Muscle layer of duodenum (tissue), 2 donors: ENCODE results near the gene GCSAM.

Source experiments
- H3K27ac ChIP-seq: one replicate; pipeline ENCODE4 v1.7.0; 2013; ENCODE audit warnings: mild to moderate bottlenecking, low read length
- H3K27me3 ChIP-seq: one replicate; pipeline ENCODE4 v1.7.0; 2013; ENCODE audit warnings: low read depth, mild to moderate bottlenecking, control low read depth, low read length
- H3K36me3 ChIP-seq, 2 donors: one replicate each; pipeline ENCODE4 v1.7.0; 2013; ENCODE audit warnings: low read length in 2 of 2, control low read depth in 1 of 2, mild to moderate bottlenecking in 1 of 2; ENCODE audit not compliant: insufficient read depth in 2 of 2, control insufficient read depth in 1 of 2
- H3K4me1 ChIP-seq, 2 donors: one replicate each; pipeline ENCODE4 v1.7.0; 2013; ENCODE audit warnings: low read length in 2 of 2, mild to moderate bottlenecking in 2 of 2, control low read depth in 1 of 2, moderate library complexity in 1 of 2; ENCODE audit not compliant: insufficient read depth in 2 of 2, control insufficient read depth in 1 of 2
- H3K4me3 ChIP-seq, 2 donors: one replicate each; pipeline ENCODE4 v1.7.0; 2013; ENCODE audit warnings: low read length in 2 of 2, low read depth in 1 of 2, mild to moderate bottlenecking in 1 of 2
- H3K9me3 ChIP-seq, 2 donors: one replicate each; pipeline ENCODE4 v1.7.0; 2013; ENCODE audit warnings: low read length in 2 of 2, control low read depth in 1 of 2, mild to moderate bottlenecking in 1 of 2; ENCODE audit not compliant: control insufficient read depth in 1 of 2
- donor health status: healthy.

The GCSAM gene

GRCh38 chr3:112138219-112138969 lies 5.3 kb upstream of the GCSAM start:
- Histone ChIP-seq H3K27me3 (no peaks in the 10 kb centered on the region), H3K4me1 (no peaks in the 10 kb centered on the region), H3K27ac (no peak overlapping the region), H3K4me3 (no peak overlapping the region), H3K9me3 (no peaks in the 10 kb centered on the region), H3K36me3 (no peaks in the 10 kb centered on the region)

- H3K9me3 ChIP-seq: no peaks in the 10 kb centered on the region
- H3K36me3 ChIP-seq: no peaks in the 10 kb centered on the region
- no peak overlapping the region for H3K4me3 ChIP-seq
- no peaks in the 10 kb centered on the region for H3K27me3 ChIP-seq
- no peaks in the 10 kb centered on the region for H3K4me1 ChIP-seq
- H3K27ac ChIP-seq: no peak overlapping the region
Measured at GRCh38 chr3:112137781-112138180, 4.7 kb upstream of the GCSAM start.

GRCh38 chr3:112136959-112137693 lies 4.1 kb upstream of the GCSAM start:
- no peaks in the 10 kb centered on the region for H3K36me3 ChIP-seq
- H3K4me1 ChIP-seq: no peaks in the 10 kb centered on the region
- no peak overlapping the region for H3K4me3 ChIP-seq
- no peaks in the 10 kb centered on the region for H3K9me3 ChIP-seq
- no peaks in the 10 kb centered on the region for H3K27me3 ChIP-seq
- H3K27ac ChIP-seq: no peak overlapping the region

- Histone ChIP-seq H3K9me3 (no peaks in the 10 kb centered on the region), H3K4me3 (no peak overlapping the region), H3K27me3 (no peaks in the 10 kb centered on the region), H3K36me3 (no peaks in the 10 kb centered on the region), H3K27ac (no peak overlapping the region), H3K4me1 (no peaks in the 10 kb centered on the region)
Measured at GRCh38 chr3:112136046-112136445, 3.0 kb upstream of the GCSAM start.

GRCh38 chr3:112134335-112135124 lies 1.5 kb upstream of the GCSAM start:
- H3K27me3 ChIP-seq: no peaks in the 10 kb centered on the region
- no peak overlapping the region for H3K4me3 ChIP-seq
- no peak overlapping the region for H3K27ac ChIP-seq
- no peaks in the 10 kb centered on the region for H3K4me1 ChIP-seq
- H3K36me3 ChIP-seq: no peaks in the 10 kb centered on the region
- no peaks in the 10 kb centered on the region for H3K9me3 ChIP-seq

GRCh38 chr3:112133626-112134334 lies 732 bp upstream of the GCSAM start:
- Histone ChIP-seq H3K36me3 (no peaks in the 10 kb centered on the region), H3K27ac (no peak overlapping the region), H3K27me3 (no peaks in the 10 kb centered on the region), H3K4me1 (no peaks in the 10 kb centered on the region), H3K4me3 (no peak overlapping the region), H3K9me3 (no peaks in the 10 kb centered on the region)

- H3K4me1 ChIP-seq: peaks cover 0 to 5% of the 10 kb centered on the region in 2 donors
- no peak overlapping the region for H3K27ac ChIP-seq
- H3K27me3 ChIP-seq: no peaks in the 10 kb centered on the region
- H3K4me3 ChIP-seq: no peak overlapping the region
- H3K9me3 ChIP-seq: no peaks in the 10 kb centered on the region
- H3K36me3 ChIP-seq: no peaks in the 10 kb centered on the region
Measured at GRCh38 chr3:112132554-112132953, 494 bp downstream of the GCSAM start.

- H3K27me3 ChIP-seq: no peaks in the 10 kb centered on the region
- H3K9me3 ChIP-seq: no peaks in the 10 kb centered on the region
- peaks cover 0 to 10% of the 10 kb centered on the region in 2 donors for H3K4me1 ChIP-seq
- H3K4me3 ChIP-seq: no peak overlapping the region
- H3K27ac ChIP-seq: no peak overlapping the region
- H3K36me3 ChIP-seq: no peaks in the 10 kb centered on the region
Measured at GRCh38 chr3:112132088-112132487, 960 bp downstream of the GCSAM start.

GRCh38 chr3:112131111-112131510 lies 1.9 kb downstream of the GCSAM start:
- Histone ChIP-seq H3K4me1 (peaks cover 7 to 16% of the 10 kb centered on the region in 2 donors), H3K27ac (no peak overlapping the region), H3K4me3 (no peak overlapping the region), H3K27me3 (no peaks in the 10 kb centered on the region), H3K36me3 (no peaks in the 10 kb centered on the region), H3K9me3 (no peaks in the 10 kb centered on the region)

- Histone ChIP-seq H3K27ac (no peak overlapping the region), H3K36me3 (no peaks in the 10 kb centered on the region), H3K9me3 (no peaks in the 10 kb centered on the region), H3K4me3 (no peak overlapping the region), H3K27me3 (no peaks in the 10 kb centered on the region), H3K4me1 (peaks cover 9 to 16% of the 10 kb centered on the region in 2 donors)
Measured at GRCh38 chr3:112130638-112130993, 2.4 kb downstream of the GCSAM start.
